GM12801 (cell line): ENCODE measurements around the gene ALG8.

ENCODE experiments used
- CTCF ChIP-seq: IDR thresholded peaks from one replicate; pipeline ENCODE4 v1.5.1; 2011; ENCODE audit warnings: control low read depth; ENCODE audit not compliant: insufficient read length; ENCODE audit errors: extremely low read depth

The ALG8 gene

GRCh38 chr11:78069465-78069864, 70.0 kb downstream of the ALG8 start:
- TF ChIP-seq CTCF, result no peak

GRCh38 chr11:78067704-78068103, 71.7 kb downstream of the ALG8 start:
- TF ChIP-seq CTCF, result no peak

GRCh38 chr11:78066471-78066870, 73.0 kb downstream of the ALG8 start:
- no peak for TF ChIP-seq CTCF

DNA sequence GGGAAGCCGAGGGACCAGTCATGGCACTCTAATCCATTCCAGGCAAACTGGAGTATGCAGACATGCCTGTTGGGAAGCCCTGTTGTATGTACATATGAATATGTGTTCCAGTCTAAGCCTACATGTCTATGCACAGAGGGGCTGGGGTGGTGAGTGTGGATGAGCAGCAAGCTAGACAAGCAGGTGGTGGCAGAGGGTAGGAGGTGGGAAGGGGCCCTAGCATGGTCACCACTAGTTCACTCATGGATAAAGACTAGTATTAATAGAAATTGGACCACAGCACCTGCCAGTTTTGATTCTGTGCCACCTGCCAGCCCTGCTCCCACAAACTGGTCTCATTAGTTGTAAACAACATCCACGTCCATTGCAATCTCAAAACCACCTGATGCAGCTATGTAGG, 74.2 kb downstream of the ALG8 start:
- no peak for TF ChIP-seq CTCF

GRCh38 chr11:78063440-78064181, 75.8 kb downstream of the ALG8 start, which contains the start of gene THRSP:
Gene THRSP (plus strand): TSS chr11:78063861. CDS start chr11:78063882, 21 bp downstream.
- no peak for TF ChIP-seq CTCF

- no peak for TF ChIP-seq CTCF
These were observed 76.8 kb downstream of the ALG8 start for GRCh38 chr11:78062671-78063070.

- no peak for TF ChIP-seq CTCF
These were observed 77.5 kb downstream of the ALG8 start for GRCh38 chr11:78061921-78062311.
